GM18873 (cell line): ENCODE results near the gene SMC1B.
"Not testable (repeated sequence)": the region's sequence is repeated elsewhere in the genome, so short reads cannot be mapped to it uniquely, and the experiment has no call there.

Experiments
- ATAC-seq: cut with Tn5 transposase; IDR thresholded peaks from one replicate; pipeline ENCODE4 v1.9.1; 2021; ENCODE audit warnings: mild to moderate bottlenecking, moderate library complexity, moderate number of reproducible peaks; ENCODE audit not compliant: unreplicated experiment, low FRiP score

Gene SMC1B

GRCh38 chr22:45423524-45423923, 10.1 kb upstream of the SMC1B start:
- no peak for ATAC-seq

DNA sequence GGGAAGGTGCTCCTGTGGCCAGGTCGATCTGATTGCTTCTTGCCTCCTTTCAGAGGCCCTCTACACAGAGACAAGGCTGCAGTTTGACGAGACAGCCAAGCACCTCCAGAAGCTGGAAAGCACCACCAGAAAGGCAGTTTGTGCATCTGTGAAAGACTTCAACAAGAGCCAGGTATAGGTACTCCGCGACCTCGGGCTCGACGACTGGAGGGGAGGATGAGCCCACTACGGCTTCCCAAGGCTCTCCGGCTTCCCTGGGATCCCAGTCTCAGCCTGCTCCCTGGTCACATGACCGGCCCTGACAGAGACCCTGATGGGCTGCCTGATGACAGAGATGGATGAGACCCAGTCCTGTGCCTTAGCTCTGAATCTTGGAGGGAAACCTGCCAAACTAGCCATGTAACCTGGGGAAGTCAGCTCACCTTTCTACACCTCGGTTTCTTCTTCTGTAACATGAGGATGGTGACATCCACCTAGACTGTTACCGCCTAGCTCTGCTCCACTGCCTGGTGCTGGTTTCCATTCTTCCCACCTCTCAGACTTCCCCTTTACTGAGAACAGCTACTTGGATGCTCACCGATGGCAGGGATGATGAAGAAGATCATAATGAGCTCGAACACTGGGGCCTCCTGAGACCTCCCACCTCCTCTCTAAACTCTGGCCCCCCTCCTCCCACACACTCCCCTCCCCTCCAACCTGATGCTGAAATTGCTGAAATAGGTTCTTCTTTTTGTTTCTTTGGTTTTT, 9.0 kb upstream of the SMC1B start:
- ATAC-seq: no peak

GRCh38 chr22:45421349-45422055, 8.1 kb upstream of the SMC1B start:
- ATAC-seq: no peak

DNA sequence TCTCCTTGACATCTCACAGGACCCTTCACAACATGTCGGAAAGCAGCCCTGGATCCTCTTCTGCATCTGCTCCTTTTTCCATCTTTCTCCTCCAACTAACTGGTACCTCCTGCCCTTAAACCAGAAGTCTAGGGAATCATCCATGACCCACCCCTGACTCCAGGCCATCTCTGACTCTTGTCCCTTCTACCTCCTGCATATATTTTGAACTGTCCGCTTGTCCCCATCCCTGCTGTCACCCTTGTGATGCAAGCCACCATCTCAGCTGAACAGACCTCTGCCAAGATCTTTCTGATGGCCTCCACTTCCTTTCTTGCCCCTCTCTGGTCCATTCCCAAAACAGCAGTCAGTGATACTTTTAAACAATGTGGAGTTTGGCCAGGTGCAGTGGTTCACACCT, 7.1 kb upstream of the SMC1B start:
- ATAC-seq: no peak

DNA sequence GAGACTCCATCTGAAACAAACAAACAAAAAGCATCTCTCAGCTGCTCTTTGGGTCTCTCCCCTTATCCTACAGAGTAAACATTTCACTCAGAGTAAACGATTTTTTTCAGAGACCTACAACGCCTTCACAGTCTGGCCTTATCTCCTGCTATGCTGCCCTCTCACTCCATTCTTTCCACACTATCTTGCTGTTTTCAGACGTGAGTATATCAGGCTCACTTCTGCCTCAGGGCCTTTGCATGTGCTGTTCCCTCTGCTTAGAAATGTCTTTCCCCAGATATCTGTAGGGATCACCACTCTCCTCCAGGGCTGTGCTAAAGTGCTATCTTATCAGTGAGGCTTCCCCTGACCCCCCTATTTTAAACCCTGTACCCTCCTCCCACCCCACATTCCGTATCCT, 6.6 kb upstream of the SMC1B start:
- ATAC-seq: no peak

DNA sequence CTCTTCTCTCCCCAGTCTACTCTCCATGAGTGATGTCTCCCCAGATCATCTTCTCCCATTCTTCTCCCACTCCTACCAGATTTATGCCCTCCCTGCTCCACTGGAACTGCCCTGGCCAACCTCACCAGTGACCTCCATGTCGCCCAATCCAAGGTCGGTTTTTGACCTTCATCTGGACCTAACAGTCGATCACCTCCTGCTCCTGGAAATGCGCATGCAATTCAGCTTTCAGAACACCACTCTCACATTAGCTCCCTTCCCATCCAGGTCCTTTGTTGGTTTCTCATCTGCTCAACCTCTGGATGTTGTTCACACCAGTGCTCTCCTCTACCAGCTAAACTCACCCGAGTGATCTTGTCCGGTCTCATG, 5.4 kb upstream of the SMC1B start:
- ATAC-seq: no peak

DNA sequence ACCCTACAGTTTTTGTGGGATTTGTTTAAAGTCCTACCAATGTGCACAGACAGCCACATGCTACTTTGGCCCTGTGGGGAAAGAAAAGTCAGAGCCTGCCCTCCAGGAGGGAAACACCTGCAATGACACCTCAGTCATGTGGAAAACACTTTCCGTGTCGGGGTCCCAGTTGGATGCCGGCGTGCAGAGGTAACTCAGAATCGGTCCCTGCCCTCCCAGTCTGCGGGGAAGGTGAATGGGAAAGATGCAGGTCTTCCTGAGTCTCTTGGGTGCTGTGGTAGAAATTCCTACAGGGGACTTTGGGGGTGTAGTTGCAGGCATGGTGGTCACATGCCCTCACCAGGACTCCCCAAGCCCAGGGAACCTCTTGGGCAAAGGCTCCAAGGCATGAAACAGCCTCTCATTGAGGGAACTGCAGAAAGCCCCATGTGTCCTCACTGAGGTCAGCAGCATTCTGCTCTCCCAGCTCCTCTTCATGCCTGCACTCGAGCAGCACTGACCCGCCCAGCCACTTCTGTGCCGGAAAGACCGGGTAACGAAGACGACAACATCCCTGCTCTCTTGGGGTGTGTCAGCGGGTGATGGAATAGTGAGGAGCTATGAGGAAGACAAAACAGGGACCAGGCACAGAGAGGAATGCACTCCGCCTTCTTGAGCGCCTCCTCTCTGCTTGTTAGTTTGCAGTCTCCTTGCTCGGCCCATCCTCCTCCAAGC, 4.8 kb upstream of the SMC1B start:
- ATAC-seq: no peak

GRCh38 chr22:45413013-45413367, 409 bp downstream of the SMC1B start:
- ATAC-seq: no peak

GRCh38 chr22:45407793-45408192, 5.6 kb downstream of the SMC1B start:
- ATAC-seq: no peak

DNA sequence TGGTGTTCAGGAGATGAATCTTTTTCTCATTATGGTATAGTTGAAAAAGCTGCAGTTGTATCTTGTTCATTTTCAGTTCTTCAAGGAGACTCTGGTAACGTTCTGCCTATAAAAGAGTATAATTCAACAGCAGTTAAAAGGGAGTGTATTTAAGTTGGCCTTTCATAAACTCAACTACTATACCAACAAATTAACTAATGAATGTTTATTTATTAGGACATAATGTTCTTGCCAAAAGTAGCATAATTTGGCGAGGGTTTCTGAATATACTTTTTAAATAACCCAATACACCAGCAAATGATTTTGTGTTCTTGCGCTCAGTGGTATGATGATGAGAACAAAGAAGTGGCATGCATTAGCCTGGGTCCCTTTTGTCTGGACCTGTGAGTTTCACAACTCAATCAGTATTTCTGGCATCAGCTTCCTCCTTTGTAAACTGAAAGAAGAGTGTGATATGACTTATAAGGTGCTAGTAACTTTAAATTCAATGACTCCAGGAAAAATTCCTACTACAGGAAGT, 10.9 kb downstream of the SMC1B start:
- ATAC-seq: no peak

DNA sequence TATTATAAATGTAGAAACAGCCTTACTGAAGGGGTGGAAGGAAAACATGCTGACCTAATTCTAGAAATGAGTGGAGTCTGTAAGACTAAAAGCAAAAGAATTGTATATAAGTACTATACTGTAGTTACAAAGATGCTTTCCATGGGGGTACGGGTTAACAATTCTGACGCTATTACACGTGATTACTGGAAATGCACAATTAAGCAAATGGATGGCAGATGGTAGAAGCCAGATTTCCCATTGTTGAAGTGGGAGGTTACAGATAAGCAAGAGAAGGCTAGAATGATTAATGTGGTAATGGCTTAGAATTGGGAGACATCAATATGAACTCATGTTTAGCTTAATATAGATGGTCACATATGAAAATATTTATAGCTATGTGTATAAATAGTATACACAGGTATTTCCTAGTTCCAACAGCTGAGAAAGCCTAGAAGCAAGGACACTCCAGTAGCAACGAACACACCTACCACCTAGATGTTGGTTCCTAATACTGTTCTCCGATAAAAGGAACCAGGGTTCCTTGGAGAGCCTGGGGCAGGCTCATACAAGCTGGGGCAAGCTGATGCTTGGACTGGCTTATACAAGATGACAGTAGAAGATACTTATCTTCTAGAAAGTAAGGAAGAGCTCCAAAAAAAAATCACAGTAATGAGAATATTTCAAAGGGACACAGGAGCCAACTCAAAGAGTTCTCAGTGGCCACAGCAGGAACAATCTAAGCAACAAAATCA, 13.5 kb downstream of the SMC1B start:
- no peak for ATAC-seq

- ATAC-seq: no peak
Measured at GRCh38 chr22:45398214-45398613, 15.2 kb downstream of the SMC1B start.

- no peak for ATAC-seq
Measured at GRCh38 chr22:45397806-45398205, 15.6 kb downstream of the SMC1B start.

GRCh38 chr22:45389546-45389945, 23.9 kb downstream of the SMC1B start:
- no peak for ATAC-seq

GRCh38 chr22:45381348-45381747, 32.1 kb downstream of the SMC1B start:
- no peak for ATAC-seq

DNA sequence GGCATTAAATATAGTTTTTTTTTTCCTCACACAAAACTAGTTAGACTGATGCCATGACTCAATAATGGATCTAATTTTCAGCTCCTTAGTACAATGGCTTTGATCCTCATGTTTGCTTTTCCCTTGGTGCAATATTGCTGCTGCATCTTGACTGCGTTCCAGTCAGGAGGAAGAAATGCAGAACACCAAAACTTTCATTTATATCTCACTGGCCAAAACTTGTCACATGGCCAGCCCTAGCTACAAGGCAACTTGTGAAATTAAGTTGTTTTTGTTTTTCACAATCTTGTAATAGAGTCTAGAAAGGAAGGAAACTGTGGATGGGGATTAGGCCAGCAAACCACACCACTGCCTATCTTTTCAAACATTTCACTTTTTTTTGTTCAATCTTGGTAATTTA, 36.7 kb downstream of the SMC1B start:
- no peak for ATAC-seq

DNA sequence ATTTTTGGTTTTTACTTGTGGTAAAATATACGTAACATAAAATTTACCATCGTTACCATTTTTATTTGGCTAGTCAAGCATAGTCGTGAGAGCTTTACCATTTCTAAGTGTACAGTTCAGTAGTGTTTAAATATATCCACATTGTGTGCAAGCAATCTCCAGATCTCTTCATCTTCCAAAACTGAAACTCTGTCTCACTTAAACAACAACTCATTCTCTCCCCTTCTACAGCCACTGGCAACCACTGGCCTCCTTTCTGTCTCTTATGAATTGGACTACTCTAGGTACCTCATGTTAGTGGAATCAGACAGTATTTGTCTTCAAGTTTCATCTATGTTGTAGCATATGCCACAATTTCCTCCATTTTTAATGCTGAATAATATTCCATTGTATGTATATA, 37.4 kb downstream of the SMC1B start:
- ATAC-seq: no peak

GRCh38 chr22:45373592-45373991, 39.8 kb downstream of the SMC1B start:
- not testable (repeated sequence) for ATAC-seq

GRCh38 chr22:45366713-45367112, 46.7 kb downstream of the SMC1B start:
- no peak for ATAC-seq

DNA sequence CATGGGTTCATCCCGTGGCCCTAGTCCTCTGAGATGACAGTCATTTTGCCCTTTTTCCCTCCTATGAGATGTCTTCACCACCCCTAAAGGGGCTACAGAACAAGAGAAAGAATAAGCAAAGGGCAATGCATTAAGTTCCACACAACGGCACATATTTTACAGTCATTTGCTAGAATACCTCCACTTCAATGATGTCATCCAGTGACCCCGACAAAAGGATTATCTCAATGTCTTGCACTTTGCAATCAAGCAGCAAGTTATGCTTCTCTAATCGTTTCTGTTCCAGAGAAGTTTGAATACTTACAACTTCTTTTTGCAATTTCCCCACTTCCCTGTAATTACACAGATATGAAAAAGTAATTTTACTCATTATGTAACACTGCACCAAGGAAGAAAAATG, 53.8 kb downstream of the SMC1B start:
- no peak for ATAC-seq

GRCh38 chr22:45358127-45358526, 55.3 kb downstream of the SMC1B start:
- no peak for ATAC-seq
